GM18951 (cell line): ENCODE data around the gene ANKMY1.
"Not testable (repeated sequence)": the region's sequence is repeated elsewhere in the genome, so short reads cannot be mapped to it uniquely, and the experiment has no call there.

Experiments
- POLR2A ChIP-seq: IDR thresholded peaks from 4 replicates; pipeline ENCODE4 v1.6.1; 2011; ENCODE audit warnings: mild to moderate bottlenecking; ENCODE audit not compliant: insufficient read length, insufficient read depth; ENCODE audit errors: extremely low read depth
- in situ Hi-C: fragments of 300-500 bp; cut with MboI; formaldehyde crosslinking; loops from one replicate; pipeline ENCODE4 v1.12.0; 2022; ENCODE audit warnings: low sequenced_read_pairs, mixed read lengths, inconsistent platforms; ENCODE audit not compliant: unreplicated experiment

The ANKMY1 gene

DNA sequence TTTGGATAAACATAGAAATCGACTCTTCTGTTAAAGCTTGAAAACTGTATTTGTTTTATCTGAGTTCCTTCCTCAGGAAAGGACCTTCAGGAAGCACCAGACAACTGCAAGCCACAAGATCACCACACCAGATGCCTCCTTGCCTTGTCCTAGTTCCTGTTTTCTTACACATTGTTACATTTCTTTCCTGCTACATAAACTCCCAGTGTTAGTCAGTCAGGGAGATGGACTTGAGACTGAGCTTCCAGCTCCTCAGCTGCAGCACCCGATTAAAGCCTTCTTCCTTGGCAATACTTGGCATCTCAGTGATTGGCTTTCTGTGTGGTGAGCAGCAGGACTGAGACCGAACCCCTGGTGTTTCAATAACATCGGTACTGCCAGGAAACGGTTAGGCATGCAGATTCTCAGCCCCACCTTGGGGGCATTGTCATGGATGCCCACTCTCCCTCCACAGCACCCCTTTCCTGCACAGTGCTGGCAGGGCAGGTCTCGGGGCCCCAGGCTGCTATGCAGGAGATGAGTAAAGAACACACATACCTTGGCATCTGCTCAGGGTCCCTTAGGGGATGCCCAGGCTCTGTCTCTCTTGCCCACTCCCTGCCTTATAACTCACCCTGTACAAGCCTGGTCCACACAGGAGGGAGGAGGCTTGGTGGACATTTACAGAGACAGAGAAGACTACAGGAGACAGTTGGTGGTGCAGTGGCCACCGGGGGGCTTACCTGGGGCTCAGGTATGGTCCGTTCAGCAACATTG is 32.6 kb downstream of the ANKMY1 start:
- in situ Hi-C loops: no loop called here

GRCh38 chr2:240523451-240524281 is 34.1 kb downstream of the ANKMY1 start:
- in situ Hi-C loops: no loop called here
- TF ChIP-seq POLR2A: no peak

More for the DNA sequence above, 32.6 kb downstream of the ANKMY1 start:
- TF ChIP-seq POLR2A: no peak

GRCh38 chr2:240522406-240522805 is 35.4 kb downstream of the ANKMY1 start:
- in situ Hi-C loops: no loop called here
- TF ChIP-seq POLR2A: no peak

- in situ Hi-C loops: not testable (repeated sequence)
These were observed 35.9 kb downstream of the ANKMY1 start for GRCh38 chr2:240521885-240522284.

DNA sequence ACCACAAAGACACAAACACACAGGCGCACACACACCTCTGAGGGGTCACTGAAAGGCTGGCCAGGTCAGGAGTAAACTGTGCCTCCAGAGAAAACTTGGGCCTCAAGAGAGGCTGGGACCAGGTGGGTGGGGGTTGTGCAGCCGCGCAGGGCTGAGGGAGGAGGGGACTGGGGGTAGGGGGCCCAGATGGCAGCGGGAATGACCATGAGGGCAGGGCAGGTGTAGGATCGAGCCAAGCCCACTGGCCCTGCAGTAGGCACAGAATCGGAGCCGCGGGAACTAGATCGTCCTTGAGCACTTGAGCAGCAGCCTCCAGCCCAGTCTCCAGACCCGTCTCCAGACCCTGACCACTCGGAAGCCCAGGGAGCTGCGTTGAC is 36.8 kb downstream of the ANKMY1 start:
- TF ChIP-seq POLR2A: no peak
- in situ Hi-C loops: no loop called here

- no peak for TF ChIP-seq POLR2A
- in situ Hi-C loops: no loop called here
These were observed 37.4 kb downstream of the ANKMY1 start for GRCh38 chr2:240520130-240520973.

DNA sequence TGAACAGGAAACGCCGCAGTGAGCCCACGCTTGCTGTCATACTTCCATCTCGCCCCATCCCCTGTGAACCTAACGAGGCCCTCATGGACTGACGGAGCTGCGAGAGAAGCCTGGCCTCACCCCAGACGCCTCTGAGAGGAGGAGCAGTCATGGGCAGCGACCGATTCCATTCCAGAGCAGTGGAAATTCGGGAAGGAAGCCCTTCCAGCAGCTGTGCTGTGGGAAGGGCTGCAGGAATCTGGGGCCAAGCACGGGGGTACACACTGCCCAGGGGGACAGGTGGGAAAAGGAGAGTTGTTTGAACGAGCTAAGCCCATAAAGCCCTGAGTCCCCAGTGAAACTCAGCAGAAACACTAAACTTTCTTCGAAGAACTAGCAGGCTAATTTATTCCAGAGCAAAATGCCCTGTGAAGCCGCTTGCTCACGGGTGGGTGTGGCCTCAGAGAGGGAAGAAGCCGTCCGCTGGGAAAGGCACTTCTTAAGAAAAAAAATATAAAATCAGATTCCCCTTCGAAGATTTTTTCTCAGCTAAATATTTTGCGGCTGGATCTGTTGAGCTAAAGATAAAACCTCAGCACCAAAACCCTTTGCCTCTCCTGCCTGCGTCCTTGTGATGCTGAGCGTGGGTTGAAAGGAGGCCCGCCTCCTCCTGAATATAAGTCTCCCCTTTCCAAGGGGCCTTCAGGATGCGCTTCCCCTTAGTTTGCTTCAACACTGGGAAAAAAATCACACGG is 38.2 kb downstream of the ANKMY1 start:
- in situ Hi-C loops: no loop called here
- TF ChIP-seq POLR2A: no peak

DNA sequence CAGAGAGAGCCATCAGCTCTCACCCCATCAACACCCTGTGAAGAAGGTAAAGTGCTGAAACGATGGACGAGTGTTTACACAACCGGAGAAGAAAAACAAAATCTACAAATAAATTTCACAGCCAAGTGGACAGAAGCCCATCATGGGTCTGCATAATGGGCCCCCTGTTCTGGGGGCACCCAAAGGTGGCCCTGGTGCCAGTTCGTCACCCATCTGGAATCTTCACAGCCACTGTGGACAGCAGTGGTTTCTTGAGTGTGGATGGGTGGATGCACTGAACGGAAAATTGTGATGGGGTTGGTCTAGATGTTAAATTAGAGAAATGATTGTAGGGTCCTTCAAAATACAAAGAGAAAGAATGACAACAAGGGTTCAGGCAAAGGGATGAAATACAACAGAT is 38.8 kb downstream of the ANKMY1 start:
- in situ Hi-C loops: no loop called here
- no peak for TF ChIP-seq POLR2A

- TF ChIP-seq POLR2A: no peak
- in situ Hi-C loops: no loop called here
These were observed 40.4 kb downstream of the ANKMY1 start for GRCh38 chr2:240517342-240517741.

GRCh38 chr2:240514631-240515030 is 43.2 kb downstream of the ANKMY1 start:
- TF ChIP-seq POLR2A: no peak
- in situ Hi-C loops: no loop called here

DNA sequence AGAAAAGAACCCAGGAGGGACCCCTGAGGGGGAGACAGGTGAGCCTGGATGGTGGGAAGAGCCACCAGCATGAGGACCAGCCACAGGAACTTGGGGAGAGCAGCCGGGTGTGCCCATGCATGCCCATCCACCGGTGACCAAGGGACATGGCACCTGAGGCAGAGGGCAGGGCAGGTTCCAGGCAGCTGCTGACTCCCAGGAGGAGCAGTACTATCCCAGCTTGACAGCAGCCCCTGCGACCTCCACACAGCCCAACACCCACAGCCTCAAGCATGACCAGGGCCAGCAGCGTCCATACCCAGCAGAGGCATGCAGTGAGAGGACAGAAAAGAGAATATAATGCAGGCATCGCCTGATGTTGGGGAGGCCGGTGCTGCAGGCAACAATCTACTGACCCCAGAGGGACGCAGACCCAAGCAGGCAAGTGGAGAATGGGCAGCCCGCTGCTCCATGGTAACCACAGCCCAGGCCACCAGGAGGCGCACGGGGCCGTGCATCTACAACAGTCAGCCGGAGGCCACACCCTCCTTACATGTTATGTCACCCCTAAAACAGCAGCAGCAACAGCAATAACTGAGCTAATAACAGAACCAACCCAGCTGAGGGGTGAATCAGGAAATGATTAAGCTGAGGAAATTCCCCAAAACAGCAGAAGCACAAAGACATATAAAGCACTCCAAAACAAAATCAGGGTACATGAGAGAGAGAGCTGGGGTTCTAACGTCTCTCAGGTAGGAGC is 44.1 kb downstream of the ANKMY1 start:
- no peak for TF ChIP-seq POLR2A
- in situ Hi-C loops: no loop called here
